ENCODE results near the gene FN3KRP. TPM values are rescaled to one million over a fixed set of nuclear protein-coding genes. Genes with fewer than 3 reads are reported as not detected.

FN3KRP gene
- total RNA-seq, 4 donors from 2014 or later = 11.5 to 27.5 (median 17.3) TPM

DNA sequence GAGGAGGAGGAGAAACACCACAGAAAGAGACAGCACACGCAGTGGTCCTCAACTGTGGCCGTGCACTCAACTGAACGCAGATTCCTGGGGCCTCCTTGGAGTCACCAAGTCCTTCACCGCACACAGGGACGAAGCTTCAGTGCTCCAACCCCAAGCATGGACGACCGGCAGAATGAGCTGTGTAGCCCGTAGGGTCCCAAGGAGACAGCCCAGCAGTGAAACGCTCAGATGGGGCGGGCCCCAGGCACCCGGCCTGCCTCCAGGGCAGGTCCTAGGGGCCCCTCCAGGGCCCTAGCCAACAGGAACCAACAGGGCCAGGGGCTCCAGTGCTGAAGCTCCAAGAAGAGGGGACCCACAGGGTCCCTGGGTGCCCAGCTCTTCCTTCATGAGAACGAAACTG is 31.2 kb upstream of the FN3KRP start:
- Histone ChIP-seq H3K27ac (replicated peaks in 1 of 4) (no peak overlapping the region), H3K36me3 (peaks cover 0 to 10% (median 6%) of the 10 kb centered on the region in 4 donors), H3K4me1 (no peaks in the 10 kb centered on the region), H3K9me3 (peaks cover 0 to 8% (median 0%) of the 10 kb centered on the region in 4 donors), H3K4me3 (no peak overlapping the region), H3K27me3 (no peaks in the 10 kb centered on the region)
- TF ChIP-seq, protein P1, sequence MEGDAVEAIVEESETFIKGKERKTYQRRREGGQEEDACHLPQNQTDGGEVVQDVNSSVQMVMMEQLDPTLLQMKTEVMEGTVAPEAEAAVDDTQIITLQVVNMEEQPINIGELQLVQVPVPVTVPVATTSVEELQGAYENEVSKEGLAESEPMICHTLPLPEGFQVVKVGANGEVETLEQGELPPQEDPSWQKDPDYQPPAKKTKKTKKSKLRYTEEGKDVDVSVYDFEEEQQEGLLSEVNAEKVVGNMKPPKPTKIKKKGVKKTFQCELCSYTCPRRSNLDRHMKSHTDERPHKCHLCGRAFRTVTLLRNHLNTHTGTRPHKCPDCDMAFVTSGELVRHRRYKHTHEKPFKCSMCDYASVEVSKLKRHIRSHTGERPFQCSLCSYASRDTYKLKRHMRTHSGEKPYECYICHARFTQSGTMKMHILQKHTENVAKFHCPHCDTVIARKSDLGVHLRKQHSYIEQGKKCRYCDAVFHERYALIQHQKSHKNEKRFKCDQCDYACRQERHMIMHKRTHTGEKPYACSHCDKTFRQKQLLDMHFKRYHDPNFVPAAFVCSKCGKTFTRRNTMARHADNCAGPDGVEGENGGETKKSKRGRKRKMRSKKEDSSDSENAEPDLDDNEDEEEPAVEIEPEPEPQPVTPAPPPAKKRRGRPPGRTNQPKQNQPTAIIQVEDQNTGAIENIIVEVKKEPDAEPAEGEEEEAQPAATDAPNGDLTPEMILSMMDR (IDR thresholded peaks at IDR 0.05) = no peak
- TF ChIP-seq POLR2A (IDR thresholded peaks at IDR 0.05; ENCODE audit: low read depth) = no peak
- TF ChIP-seq POLR2AphosphoS5 (IDR thresholded peaks at IDR 0.05) = no peak
- TF ChIP-seq EP300 (IDR thresholded peaks at IDR 0.05) = no peak
- 94% methylated on average over 12 of the region's 12 CpGs for WGBS
- intact Hi-C loops (cut with DNase I) = no loop called here
- no peak for DNase-seq (ENCODE audit: extremely low spot score)

DNA sequence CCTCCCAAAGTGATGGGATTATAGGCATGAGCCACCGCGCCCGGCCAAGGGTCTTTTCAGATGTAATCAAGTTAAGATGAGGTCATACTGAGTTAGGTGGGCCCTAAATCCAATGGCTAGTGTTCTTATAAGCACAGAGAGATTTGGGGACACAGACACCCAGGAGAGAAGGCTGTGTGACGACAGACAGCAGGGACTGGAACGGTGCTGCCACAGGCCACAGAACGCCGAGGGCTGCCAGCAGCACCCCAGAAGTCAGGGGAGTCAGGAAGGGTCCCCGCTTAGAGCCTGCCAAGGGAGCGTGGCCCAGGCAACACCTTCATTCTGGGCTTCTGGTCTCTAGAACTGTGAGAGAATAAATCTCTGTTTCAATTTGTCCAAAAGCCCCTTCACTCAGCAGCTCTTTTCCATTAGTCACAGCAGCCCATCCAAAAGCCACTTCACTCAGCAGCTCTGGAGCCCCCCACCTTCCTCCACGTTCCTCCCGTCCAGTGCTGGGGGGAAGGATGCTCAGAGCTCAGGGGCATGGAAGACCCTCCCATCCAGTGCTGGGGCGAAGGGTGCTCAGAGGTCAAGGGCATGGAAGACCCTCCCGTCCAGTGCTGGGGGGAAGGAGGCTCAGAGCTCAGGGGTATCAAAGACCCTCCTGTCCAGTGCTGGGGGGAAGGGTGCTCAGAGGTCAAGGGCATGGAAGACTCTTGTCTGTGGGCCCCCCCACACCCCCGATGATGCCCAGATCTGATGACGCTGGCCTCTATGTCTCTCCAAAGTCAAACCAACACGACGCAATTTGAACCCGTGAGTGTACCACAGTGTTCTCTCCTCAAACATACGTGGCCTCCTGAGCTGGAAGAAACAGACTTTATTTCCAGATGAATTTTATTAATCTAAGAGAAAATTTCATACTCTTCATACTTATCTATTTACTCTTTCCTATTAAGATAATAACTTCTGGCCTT is 29.9 kb upstream of the FN3KRP start:
- intact Hi-C loops (cut with DNase I) = no loop called here
- no peaks in the 10 kb centered on the region for H3K4me1 ChIP-seq
- DNase-seq (ENCODE audit: extremely low spot score) = no peak
- H3K36me3 ChIP-seq = peaks cover 0 to 22% (median 9%) of the 10 kb centered on the region in 4 donors
- TF ChIP-seq POLR2AphosphoS5 (IDR thresholded peaks at IDR 0.05) (no peak), EP300 (IDR thresholded peaks at IDR 0.05) (no peak), POLR2A (IDR thresholded peaks at IDR 0.05; ENCODE audit: low read depth) (no peak)
- TF ChIP-seq, protein P1 (IDR thresholded peaks at IDR 0.05) = no peak
- H3K9me3 ChIP-seq = peaks cover 0 to 1% (median 0%) of the 10 kb centered on the region in 4 donors
- no peaks in the 10 kb centered on the region for H3K27me3 ChIP-seq
- no peak overlapping the region for H3K27ac ChIP-seq (replicated peaks in 1 of 4)
- 87% methylated on average over 19 of the region's 19 CpGs for WGBS
- no peak overlapping the region for H3K4me3 ChIP-seq

DNA sequence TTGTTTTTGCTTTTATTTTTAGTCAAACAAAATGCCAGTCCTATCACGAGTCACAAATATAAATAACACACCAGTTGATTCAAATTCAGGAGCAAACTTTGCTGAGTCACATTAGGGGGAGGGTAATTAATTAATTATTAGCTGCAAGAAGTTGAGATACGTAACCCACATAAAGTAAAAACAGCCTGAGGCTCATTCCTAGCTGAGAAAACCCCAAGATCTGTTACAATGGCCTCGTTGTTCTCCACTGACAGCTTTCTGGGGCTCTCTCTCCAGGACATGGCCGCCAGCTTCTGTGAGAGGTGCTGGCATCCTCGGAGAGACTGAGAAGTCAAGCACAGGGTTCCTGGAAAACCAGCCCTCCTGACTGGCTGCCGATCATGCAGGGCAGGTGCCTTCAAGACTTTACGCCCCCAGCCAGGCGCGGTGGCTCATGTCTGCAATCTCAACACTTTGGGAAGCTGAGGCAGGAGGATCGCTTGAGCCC is 29.1 kb upstream of the FN3KRP start:
- H3K27me3 ChIP-seq = no peaks in the 10 kb centered on the region
- 92% methylated on average over 9 of the region's 10 CpGs for WGBS
- no peak overlapping the region for H3K4me3 ChIP-seq
- TF ChIP-seq POLR2A (IDR thresholded peaks at IDR 0.05; ENCODE audit: low read depth) = no peak
- TF ChIP-seq, protein P1 (IDR thresholded peaks at IDR 0.05) = no peak
- no peak for TF ChIP-seq POLR2AphosphoS5 (IDR thresholded peaks at IDR 0.05)
- no peak for TF ChIP-seq EP300 (IDR thresholded peaks at IDR 0.05)
- intact Hi-C loops (cut with DNase I) = no loop called here
- no peaks in the 10 kb centered on the region for H3K9me3 ChIP-seq
- no peak overlapping the region for H3K27ac ChIP-seq (replicated peaks in 1 of 4)
- peaks cover 0 to 24% (median 9%) of the 10 kb centered on the region in 4 donors for H3K36me3 ChIP-seq
- no peaks in the 10 kb centered on the region for H3K4me1 ChIP-seq
- no peak for DNase-seq (ENCODE audit: extremely low spot score)

DNA sequence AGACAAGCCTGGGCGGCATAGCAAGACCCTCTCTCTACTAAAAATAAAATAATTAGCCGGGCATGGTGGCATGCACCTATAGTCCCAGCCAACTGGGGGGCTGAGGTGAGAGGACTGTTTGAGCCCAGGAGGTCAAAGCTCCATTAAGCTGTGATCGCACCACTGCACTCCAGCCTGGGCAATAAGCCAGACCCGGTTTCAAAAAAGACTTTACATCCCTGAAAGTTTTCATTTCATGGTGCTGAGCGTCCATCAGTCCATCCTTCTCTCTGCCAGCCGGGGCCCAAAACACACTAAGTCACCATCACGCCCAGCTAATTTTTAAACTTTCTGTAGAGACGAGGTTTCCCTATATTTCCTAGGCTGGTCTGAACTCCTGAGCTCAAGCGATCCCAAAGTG is 28.6 kb upstream of the FN3KRP start:
- Histone ChIP-seq H3K4me1 (no peaks in the 10 kb centered on the region), H3K27ac (replicated peaks in 1 of 4) (no peak overlapping the region), H3K36me3 (peaks cover 0 to 24% (median 9%) of the 10 kb centered on the region in 4 donors), H3K27me3 (no peaks in the 10 kb centered on the region), H3K4me3 (no peak overlapping the region), H3K9me3 (no peaks in the 10 kb centered on the region)
- TF ChIP-seq, protein P1 (IDR thresholded peaks at IDR 0.05) = no peak
- TF ChIP-seq POLR2A (IDR thresholded peaks at IDR 0.05; ENCODE audit: low read depth) = no peak
- no peak for TF ChIP-seq EP300 (IDR thresholded peaks at IDR 0.05)
- no peak for TF ChIP-seq POLR2AphosphoS5 (IDR thresholded peaks at IDR 0.05)
- intact Hi-C loops (cut with DNase I) = no loop called here
- DNase-seq (ENCODE audit: extremely low spot score) = no peak
- over 99% methylated on average over 9 of the region's 9 CpGs for WGBS

All from esophagus muscularis mucosa (tissue), 4 donors.